A673 (cell line): Measurements from ENCODE around the gene GPRC5D. TPM values are rescaled to one million over a fixed set of nuclear protein-coding genes. Genes with fewer than 3 reads are reported as not detected.

Experiments
- BruUV-seq: library from RNA; stranded (reverse); fragments of 400-500 nt; replicated peaks from 2 replicates; lab custom pipeline; 2021; lab: Mats Ljungman, UMichigan
- CTCF ChIA-PET: fragments of 300-600 bp; sonication (Branson Sonifier 250); formaldehyde crosslinking; loops from one replicate; lab custom pipeline; 2022; ENCODE audit warnings: antibody characterized with exemption; lab: Charles Lee
- POLR2A ChIA-PET: fragments of 300-600 bp; sonication (Branson Sonifier 250); formaldehyde crosslinking; loops from one replicate; lab custom pipeline; 2022; ENCODE audit warnings: antibody characterized with exemption; ENCODE audit not compliant: low non-redundant PET; lab: Charles Lee
- DNase-seq: peaks from one replicate; pipeline ENCODE4 v3.0.0-alpha.2; 2015; ENCODE audit warnings: low spot score
- H3K27ac ChIP-seq: fragments of 200-600 bp; sonication (generic); 2 replicates; pipeline ENCODE4 v1.5.1; 2016; ENCODE audit warnings: mixed run types, low read depth, mild to moderate bottlenecking, mixed read lengths, antibody characterized with exemption, low read length; ENCODE audit not compliant: poor library complexity, severe bottlenecking
- H3K27me3 ChIP-seq: fragments of 200-600 bp; sonication (generic); replicated peaks from 2 replicates; pipeline ENCODE4 v1.6.1; 2017; ENCODE audit warnings: mixed run types, low read depth, mild to moderate bottlenecking, mixed read lengths, antibody characterized with exemption, low read length; ENCODE audit not compliant: insufficient read depth, poor library complexity
- H3K36me3 ChIP-seq: fragments of 200-600 bp; sonication (generic); 2 replicates; pipeline ENCODE4 v1.6.1; 2016; ENCODE audit warnings: mixed run types, mild to moderate bottlenecking, mixed read lengths, antibody characterized with exemption, low read length; ENCODE audit not compliant: insufficient read depth, poor library complexity, severe bottlenecking
- H3K4me1 ChIP-seq: fragments of 200-600 bp; sonication (generic); 2 replicates; pipeline ENCODE4 v1.6.1; 2017; ENCODE audit warnings: mixed run types, mild to moderate bottlenecking, mixed read lengths, antibody characterized with exemption, low read length; ENCODE audit not compliant: insufficient read depth, poor library complexity, severe bottlenecking
- H3K4me3 ChIP-seq: fragments of 200-600 bp; sonication (generic); 2 replicates; pipeline ENCODE4 v1.5.1; 2016; ENCODE audit warnings: low read depth, mixed run types, mild to moderate bottlenecking, mixed read lengths, low read length; ENCODE audit not compliant: poor library complexity, severe bottlenecking
- H3K9me3 ChIP-seq: fragments of 200-600 bp; sonication (generic); 2 replicates; pipeline ENCODE4 v1.6.1; 2016; ENCODE audit warnings: mixed run types, low read depth, mild to moderate bottlenecking, mixed read lengths, antibody characterized with exemption, low read length; ENCODE audit not compliant: poor library complexity, severe bottlenecking
- CTCF ChIP-seq: fragments of 300-800, 200-600 bp; sonication (generic); conservative IDR thresholded peaks from 2 replicates; pipeline ENCODE4 v1.5.1; 2017; ENCODE audit warnings: low read depth, mild to moderate bottlenecking, antibody characterized with exemption, low read length, moderate library complexity, mixed read lengths
- EZH2 ChIP-seq: fragments of 200-600 bp; sonication (generic); IDR thresholded peaks from 2 replicates; pipeline ENCODE4 v1.6.1; 2017; ENCODE audit warnings: borderline replicate concordance, low read depth, mild to moderate bottlenecking, mixed read lengths, antibody characterized with exemption, low read length; ENCODE audit not compliant: poor library complexity, severe bottlenecking
- intact Hi-C: fragments of 100-400 bp; cut with micrococcal nuclease; formaldehyde crosslinking; loops from one replicate; pipeline ENCODE4 v1.10.0; 2022; ENCODE audit not compliant: unreplicated experiment
- total RNA-seq: library from RNA; stranded (reverse); gene quantifications from 2 replicates; pipeline ENCODE4 v1.2.3, GENCODE V29; 2021

GPRC5D gene
- total RNA-seq, 1 experiment from 2014 or later: not detected

GRCh38 chr12:12922978-12923377 lies 29.0 kb downstream of the GPRC5D start:
- CTCF ChIA-PET: no interaction called here
- Histone ChIP-seq H3K9me3 (no peaks in the 10 kb centered on the region), H3K27ac (no peak overlapping the region), H3K27me3 (no peaks in the 10 kb centered on the region), H3K4me1 (no peaks in the 10 kb centered on the region), H3K4me3 (no peak overlapping the region), H3K36me3 (no peaks in the 10 kb centered on the region)
- BruUV-seq: no TSS peak
- POLR2A ChIA-PET: no interaction called here
- TF ChIP-seq EZH2: no peak
- no peak for TF ChIP-seq CTCF
- DNase-seq: no peak
- intact Hi-C loops: no loop called here

GRCh38 chr12:12922191-12922616 lies 29.8 kb downstream of the GPRC5D start:
- TF ChIP-seq EZH2: no peak
- TF ChIP-seq CTCF: no peak
- H3K9me3 ChIP-seq: no peaks in the 10 kb centered on the region
- ChIA-PET CTCF (no interaction called here), POLR2A (no interaction called here)
- no peaks in the 10 kb centered on the region for H3K4me1 ChIP-seq
- H3K27me3 ChIP-seq: no peaks in the 10 kb centered on the region
- H3K27ac ChIP-seq: no peak overlapping the region
- H3K36me3 ChIP-seq: no peaks in the 10 kb centered on the region
- intact Hi-C loops: no loop called here
- no TSS peak for BruUV-seq
- no peak for DNase-seq
- no peak overlapping the region for H3K4me3 ChIP-seq

DNA sequence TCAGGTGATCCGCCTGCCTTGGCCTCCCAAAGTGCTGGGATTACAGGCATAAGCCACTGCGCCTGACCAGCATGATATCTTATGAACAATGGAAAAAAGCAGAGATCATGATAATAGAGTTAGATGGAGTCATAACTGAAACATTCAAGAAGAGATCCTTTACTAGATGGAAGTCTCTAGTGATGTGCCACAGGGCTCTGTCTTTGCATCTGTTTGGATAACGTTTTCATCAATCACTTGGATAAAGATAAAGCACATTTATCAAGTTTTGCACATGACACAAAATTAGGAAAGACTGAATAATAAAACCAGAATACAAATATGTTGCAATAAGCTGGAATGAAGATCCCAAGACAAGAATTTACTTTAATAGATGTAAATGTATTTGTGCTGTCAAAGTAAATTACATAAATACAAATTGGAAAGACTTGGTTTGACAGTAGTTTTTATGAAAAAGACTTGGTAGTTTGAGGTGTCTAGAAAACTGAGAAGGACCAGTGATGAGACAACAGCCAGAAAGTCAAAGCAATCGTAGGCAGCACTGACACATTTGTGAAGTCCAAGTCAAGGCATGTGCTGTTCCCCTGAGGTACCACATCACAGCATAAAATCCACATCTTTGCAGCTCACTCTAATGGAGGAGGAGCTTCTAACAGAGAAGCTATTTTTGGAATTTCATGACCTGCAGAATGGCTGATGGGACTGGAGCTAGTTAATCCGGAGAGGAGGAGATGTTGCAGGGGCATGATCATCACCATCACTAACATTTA lies 32.1 kb downstream of the GPRC5D start:
- Histone ChIP-seq H3K27me3 (no peaks in the 10 kb centered on the region), H3K4me3 (no peak overlapping the region), H3K36me3 (no peaks in the 10 kb centered on the region), H3K4me1 (no peaks in the 10 kb centered on the region), H3K27ac (no peak overlapping the region), H3K9me3 (no peaks in the 10 kb centered on the region)
- ChIA-PET CTCF (no interaction called here), POLR2A (no interaction called here)
- no TSS peak for BruUV-seq
- no peak for DNase-seq
- intact Hi-C loops: loop anchor here (5.0 to 10.0 kb wide), 2 partner anchors 62 to 615 kb away; no protein-coding TSS in a partner anchor
- no peak for TF ChIP-seq EZH2
- TF ChIP-seq CTCF: no peak
